ENCODE measurements around the gene B3GLCT. TPM values are rescaled to one million over a fixed set of nuclear protein-coding genes. Genes with fewer than 3 reads are reported as not detected.

Gene B3GLCT
- total RNA-seq, 3 donors from 2014 or later (not counting 1 experiment from before 2014, with no cell fraction given) = 6.0 to 8.1 (median 6.2) TPM

- Histone ChIP-seq H3K4me1 (ENCODE audit: control insufficient read depth, insufficient read depth, low read length) (no peaks in the 10 kb centered on the region), H3K27me3 (ENCODE audit: control insufficient read depth, insufficient read depth, low read length) (no peaks in the 10 kb centered on the region), H3K36me3 (ENCODE audit: control insufficient read depth, insufficient read depth, low read length) (peaks cover 62% of the 10 kb centered on the region), H3K4me3 (ENCODE audit: low read length) (no peak overlapping the region), H3K9me3 (ENCODE audit: control insufficient read depth, insufficient read depth, low read length) (no peaks in the 10 kb centered on the region), H3K27ac (ENCODE audit: low read length) (no peak overlapping the region)
- 100% methylated on average over 1 of the region's 2 CpGs for WGBS (ENCODE audit: insufficient coverage)
- intact Hi-C loops (cut with micrococcal nuclease) = no loop called here
- H3K9me3 Mint-ChIP-seq = no peaks in the 10 kb centered on the region
- no peak overlapping the region for H3K27ac Mint-ChIP-seq
- peaks cover 39% of the 10 kb centered on the region for H3K36me3 Mint-ChIP-seq
- H3K4me1 Mint-ChIP-seq = peaks cover 15 to 16% of the 10 kb centered on the region in 2 donors
- TF ChIP-seq CTCF (IDR thresholded peaks at IDR 0.05) = no peak
- no peak for ATAC-seq
- no peak overlapping the region for H3K4me3 Mint-ChIP-seq
- no peaks in the 10 kb centered on the region for H3K27me3 Mint-ChIP-seq (ENCODE audit: low read depth in 2 of 2)
- DNase-seq = no peak
Observed at GRCh38 chr13:31154939-31155338, 44.8 kb upstream of the B3GLCT start.

GRCh38 chr13:31159306-31159705 lies 40.5 kb upstream of the B3GLCT start:
- Mint-ChIP-seq H3K36me3 (peaks cover 8% of the 10 kb centered on the region), H3K4me1 (peaks cover 47% of the 10 kb centered on the region in 2 donors), H3K27me3 (ENCODE audit: low read depth in 2 of 2) (no peaks in the 10 kb centered on the region), H3K27ac (peak overlapping the region in 1 of 2 donors; percentile 95), H3K4me3 (peak overlapping the region; percentile 99), H3K9me3 (no peaks in the 10 kb centered on the region)
- H3K4me1 ChIP-seq (ENCODE audit: control insufficient read depth, insufficient read depth, low read length) = peaks cover 8% of the 10 kb centered on the region
- H3K27ac ChIP-seq (ENCODE audit: low read length) = no peak overlapping the region
- no peak overlapping the region for H3K4me3 ChIP-seq (ENCODE audit: low read length)
- 66% methylated on average over 3 of the region's 4 CpGs for WGBS (ENCODE audit: insufficient coverage)
- no peak for ATAC-seq
- no peaks in the 10 kb centered on the region for H3K9me3 ChIP-seq (ENCODE audit: control insufficient read depth, insufficient read depth, low read length)
- no peaks in the 10 kb centered on the region for H3K27me3 ChIP-seq (ENCODE audit: control insufficient read depth, insufficient read depth, low read length)
- TF ChIP-seq CTCF (IDR thresholded peaks at IDR 0.05) = no peak
- peak in 1 of 2 donors; percentile 14 for DNase-seq
- H3K36me3 ChIP-seq (ENCODE audit: control insufficient read depth, insufficient read depth, low read length) = peaks cover 20% of the 10 kb centered on the region
- intact Hi-C loops (cut with micrococcal nuclease) = no loop called here

- H3K36me3 Mint-ChIP-seq = no peaks in the 10 kb centered on the region
- peak overlapping the region; percentile 95 to 99 for H3K27ac Mint-ChIP-seq
- TF ChIP-seq CTCF (IDR thresholded peaks at IDR 0.05) = no peak
- peak overlapping the region; percentile 99 for H3K4me3 Mint-ChIP-seq
- H3K4me1 Mint-ChIP-seq = peaks cover 42 to 47% of the 10 kb centered on the region in 2 donors
- no peaks in the 10 kb centered on the region for H3K27me3 ChIP-seq (ENCODE audit: control insufficient read depth, insufficient read depth, low read length)
- H3K9me3 ChIP-seq (ENCODE audit: control insufficient read depth, insufficient read depth, low read length) = no peaks in the 10 kb centered on the region
- peak overlapping the region; percentile 81 for H3K4me3 ChIP-seq (ENCODE audit: low read length)
- no peaks in the 10 kb centered on the region for H3K27me3 Mint-ChIP-seq (ENCODE audit: low read depth in 2 of 2)
- H3K9me3 Mint-ChIP-seq = no peaks in the 10 kb centered on the region
- intact Hi-C loops (cut with micrococcal nuclease) = loop anchor here (5.0 kb wide), 4 partner anchors 261 to 1376 kb away; partner anchors contain the start of genes N4BP2L2 and USPL1
- peak; percentile 44 to 66 for DNase-seq
- ATAC-seq = no peak
- peak overlapping the region; percentile 88 for H3K27ac ChIP-seq (ENCODE audit: low read length)
- H3K36me3 ChIP-seq (ENCODE audit: control insufficient read depth, insufficient read depth, low read length) = peaks cover 7% of the 10 kb centered on the region
- H3K4me1 ChIP-seq (ENCODE audit: control insufficient read depth, insufficient read depth, low read length) = peaks cover 8% of the 10 kb centered on the region
- under 1% methylated on average over 51 of the region's 51 CpGs for WGBS (ENCODE audit: insufficient coverage)
Observed at GRCh38 chr13:31160857-31161556, 38.8 kb upstream of the B3GLCT start.
